Measurements from ENCODE around the gene ADGRG6.

- no peak for TF ChIP-seq POLR2AphosphoS5 (IDR thresholded peaks at IDR 0.05)
- TF ChIP-seq CTCF (IDR thresholded peaks at IDR 0.05), result no peak
These were observed 20.9 kb upstream of the ADGRG6 start for GRCh38 chr6:142280927-142281326.

Measured in breast epithelium (tissue), 3 donors.